GM23248 (cell line): ENCODE data around the gene GSC. TPM values are rescaled to one million over a fixed set of nuclear protein-coding genes. Genes with fewer than 3 reads are reported as not detected.
A peak's percentile ranks its signal among the peaks of the same experiment; 100 is the strongest.
"Not testable (repeated sequence)": the region's sequence is repeated elsewhere in the genome, so short reads cannot be mapped to it uniquely, and the experiment has no call there.

Experiments
- DNase-seq: peaks from one replicate; pipeline ENCODE4 v3.0.0-alpha.2; 2015
- H2AFZ ChIP-seq: fragments of 200-600 bp; sonication (generic); 2 replicates; pipeline ENCODE4 v1.6.1; 2016; ENCODE audit warnings: antibody characterized with exemption
- H3F3A ChIP-seq: fragments of 200-600 bp; sonication (generic); 2 replicates; pipeline ENCODE4 v1.6.1; 2016; ENCODE audit warnings: mild to moderate bottlenecking, antibody characterized with exemption, mixed run types; ENCODE audit not compliant: insufficient read depth
- H3K27ac ChIP-seq: fragments of 200-600 bp; sonication (generic); 2 replicates; pipeline ENCODE4 v1.5.1; 2016; ENCODE audit warnings: mild to moderate bottlenecking
- H3K27me3 ChIP-seq: fragments of 200-600 bp; sonication (generic); replicated peaks from 2 replicates; pipeline ENCODE4 v1.6.1; 2016; ENCODE audit warnings: mild to moderate bottlenecking; ENCODE audit not compliant: insufficient read depth
- H3K36me3 ChIP-seq: fragments of 200-600 bp; sonication (generic); 2 replicates; pipeline ENCODE4 v1.6.1; 2016; ENCODE audit warnings: low read depth, mild to moderate bottlenecking
- H3K4me1 ChIP-seq: fragments of 200-600 bp; sonication (generic); 2 replicates; pipeline ENCODE4 v1.6.1; 2016; ENCODE audit warnings: mild to moderate bottlenecking; ENCODE audit not compliant: insufficient read depth
- H3K4me2 ChIP-seq: fragments of 200-600 bp; sonication (generic); one replicate; pipeline ENCODE4 v1.6.1; 2016; ENCODE audit warnings: mild to moderate bottlenecking; ENCODE audit not compliant: unreplicated experiment
- H3K4me3 ChIP-seq: fragments of 200-600 bp; sonication (generic); 2 replicates; pipeline ENCODE4 v1.5.1; 2016; ENCODE audit warnings: mild to moderate bottlenecking
- H3K79me2 ChIP-seq: fragments of 200-600 bp; sonication (generic); 2 replicates; pipeline ENCODE4 v1.6.1; 2016; ENCODE audit warnings: mild to moderate bottlenecking; ENCODE audit not compliant: insufficient read depth
- H3K9ac ChIP-seq: fragments of 200-600 bp; sonication (generic); 2 replicates; pipeline ENCODE4 v1.6.1; 2016; ENCODE audit warnings: mild to moderate bottlenecking
- H3K9me2 ChIP-seq: fragments of 200-600 bp; sonication (generic); 2 replicates; pipeline ENCODE4 v1.6.1; 2016; ENCODE audit warnings: mixed run types, mild to moderate bottlenecking, moderate library complexity; ENCODE audit not compliant: insufficient read depth
- H3K9me3 ChIP-seq: fragments of 200-600 bp; sonication (generic); one replicate; pipeline ENCODE4 v1.6.1; 2017; ENCODE audit warnings: low read depth
- H4K20me1 ChIP-seq: fragments of 200-600 bp; sonication (generic); 2 replicates; pipeline ENCODE4 v1.6.0; 2016; ENCODE audit not compliant: insufficient read depth
- EZH2 ChIP-seq: fragments of 200-600 bp; sonication (generic); IDR thresholded peaks from 2 replicates; pipeline ENCODE4 v1.6.1; 2018; ENCODE audit warnings: antibody characterized with exemption, mild to moderate bottlenecking; ENCODE audit not compliant: insufficient read depth, poor library complexity, severe bottlenecking
- EZH2phosphoT487 ChIP-seq: fragments of 200-600 bp; sonication (generic); IDR thresholded peaks from 2 replicates; pipeline ENCODE4 v1.6.1; 2018; ENCODE audit warnings: antibody characterized with exemption, moderate library complexity, mild to moderate bottlenecking, low read depth; ENCODE audit not compliant: insufficient read depth
- WGBS, 2 experiments: methylation state at CpG; one replicate each; pipeline ENCODE4 v1.1.6; 2015 to 2017; ENCODE audit warnings: low lambda C conversion rate in 2 of 2, low coverage in 1 of 2; ENCODE audit errors: missing lambda C conversion rate in 2 of 2; 5-methylcytosine and 5-hydroxymethylcytosine counted together
- in situ Hi-C: fragments of 300-500 bp; cut with MboI; formaldehyde crosslinking; loops from 2 replicates; pipeline ENCODE4 v1.15.0; 2020
- polyA plus RNA-seq: library from polyadenylated mRNA; unstranded; fragments of >200 nt; fragmentation: Nextera tagmentation; extraction: Ambion mirVana; gene quantifications from 2 replicates; pipeline ENCODE4 v1.2.1, GENCODE V29; 2016
- total RNA-seq: library from RNA; depleted of rRNA; stranded (reverse); fragments of >200 nt; shearing (Covaris generic); gene quantifications from 2 replicates; pipeline ENCODE4 v1.2.3, GENCODE V29; 2014

GSC gene
- total and polyA plus RNA-seq, 2 experiments from 2014 or later, result 1.3 to 2.3 TPM

GRCh38 chr14:94746131-94746530 is 23.8 kb downstream of the GSC start:
- H3K36me3 ChIP-seq, result no peaks in the 10 kb centered on the region
- no peaks in the 10 kb centered on the region for H3K27me3 ChIP-seq
- WGBS, 2 experiments, result 88 to 90% methylated on average over 3 of the region's 3 CpGs
- H4K20me1 ChIP-seq, result no peaks in the 10 kb centered on the region
- no peak overlapping the region for H2AFZ ChIP-seq
- no peaks in the 10 kb centered on the region for H3K9me3 ChIP-seq
- in situ Hi-C loops, result no loop called here
- no peak overlapping the region for H3K4me3 ChIP-seq
- no peaks in the 10 kb centered on the region for H3F3A ChIP-seq
- H3K27ac ChIP-seq, result no peak overlapping the region
- H3K9ac ChIP-seq, result no peak overlapping the region
- H3K4me1 ChIP-seq, result no peaks in the 10 kb centered on the region
- DNase-seq, result no peak
- H3K4me2 ChIP-seq, result no peak overlapping the region
- no peaks in the 10 kb centered on the region for H3K79me2 ChIP-seq
- no peaks in the 10 kb centered on the region for H3K9me2 ChIP-seq
- TF ChIP-seq EZH2 (no peak), EZH2phosphoT487 (no peak)

- H3K79me2 ChIP-seq, result no peaks in the 10 kb centered on the region
- no peaks in the 10 kb centered on the region for H3K4me1 ChIP-seq
- no peak overlapping the region for H3K27ac ChIP-seq
- TF ChIP-seq EZH2 (no peak), EZH2phosphoT487 (no peak)
- H3K4me2 ChIP-seq, result no peak overlapping the region
- H3K36me3 ChIP-seq, result no peaks in the 10 kb centered on the region
- no peaks in the 10 kb centered on the region; the same call in 1 of the 2 replicates for H3K27me3 ChIP-seq
- H2AFZ ChIP-seq, result no peak overlapping the region
- no peaks in the 10 kb centered on the region for H3K9me3 ChIP-seq
- in situ Hi-C loops, result no loop called here
- WGBS, 2 experiments, result 39 to 47% methylated on average over 5 of the region's 5 CpGs
- no peak overlapping the region for H3K9ac ChIP-seq
- no peaks in the 10 kb centered on the region for H4K20me1 ChIP-seq
- H3K9me2 ChIP-seq, result no peaks in the 10 kb centered on the region
- no peak overlapping the region for H3K4me3 ChIP-seq
- peak; percentile 73 for DNase-seq
- no peaks in the 10 kb centered on the region for H3F3A ChIP-seq
Measured at GRCh38 chr14:94738751-94739150, 31.2 kb downstream of the GSC start.

- no peaks in the 10 kb centered on the region for H4K20me1 ChIP-seq
- H3F3A ChIP-seq, result no peaks in the 10 kb centered on the region
- no peaks in the 10 kb centered on the region for H3K4me1 ChIP-seq
- TF ChIP-seq EZH2phosphoT487, result no peak
- TF ChIP-seq EZH2, result no peak
- in situ Hi-C loops, result no loop called here
- H3K4me2 ChIP-seq, result no peak overlapping the region
- no peaks in the 10 kb centered on the region for H3K9me3 ChIP-seq
- no peaks in the 10 kb centered on the region for H3K9me2 ChIP-seq
- H3K27ac ChIP-seq, result no peak overlapping the region
- no peak overlapping the region for H3K9ac ChIP-seq
- H3K4me3 ChIP-seq, result no peak overlapping the region
- no peaks in the 10 kb centered on the region; the same call in 1 of the 2 replicates for H3K27me3 ChIP-seq
- no peaks in the 10 kb centered on the region for H3K36me3 ChIP-seq
- no peak overlapping the region for H2AFZ ChIP-seq
- WGBS, 2 experiments, result 93 to 95% methylated on average over 7 of the region's 7 CpGs
- no peak for DNase-seq
- H3K79me2 ChIP-seq, result no peaks in the 10 kb centered on the region
Measured at GRCh38 chr14:94738097-94738496, 31.8 kb downstream of the GSC start.

- no peaks in the 10 kb centered on the region for H3K36me3 ChIP-seq
- no peaks in the 10 kb centered on the region for H3F3A ChIP-seq
- TF ChIP-seq EZH2phosphoT487 (no peak), EZH2 (no peak)
- H3K9me3 ChIP-seq, result no peaks in the 10 kb centered on the region
- in situ Hi-C loops, result no loop called here
- 38 to 48% methylated on average over 3 of the region's 3 CpGs for WGBS, 2 experiments
- H2AFZ ChIP-seq, result no peak overlapping the region
- H3K4me3 ChIP-seq, result no peak overlapping the region
- no peaks in the 10 kb centered on the region for H3K9me2 ChIP-seq
- no peaks in the 10 kb centered on the region for H3K79me2 ChIP-seq
- no peaks in the 10 kb centered on the region for H3K4me1 ChIP-seq
- no peak overlapping the region for H3K4me2 ChIP-seq
- DNase-seq, result no peak
- no peak overlapping the region for H3K9ac ChIP-seq
- no peak overlapping the region for H3K27ac ChIP-seq
- H4K20me1 ChIP-seq, result no peaks in the 10 kb centered on the region
- no peaks in the 10 kb centered on the region; the same call in 1 of the 2 replicates for H3K27me3 ChIP-seq
Measured at GRCh38 chr14:94728950-94729349, 41.0 kb downstream of the GSC start.

- H3K27ac ChIP-seq, H4K20me1 ChIP-seq, DNase-seq, H3K36me3 ChIP-seq, in situ Hi-C loops, H3K79me2 ChIP-seq, H3K27me3 ChIP-seq, H3K9ac ChIP-seq, H3F3A ChIP-seq, H2AFZ ChIP-seq, H3K4me1 ChIP-seq, H3K4me2 ChIP-seq, H3K9me2 ChIP-seq, H3K9me3 ChIP-seq, H3K4me3 ChIP-seq: not testable (repeated sequence)
- 80 to 87% methylated on average over 5 of the region's 5 CpGs for WGBS, 2 experiments
Measured at GRCh38 chr14:94728440-94728839, 41.5 kb downstream of the GSC start.

- 71 to 75% methylated on average over 8 of the region's 8 CpGs for WGBS, 2 experiments
- DNase-seq, H3K4me1 ChIP-seq, H2AFZ ChIP-seq, H3F3A ChIP-seq, H3K9me3 ChIP-seq, H3K36me3 ChIP-seq, H3K27me3 ChIP-seq, H3K27ac ChIP-seq, H3K4me2 ChIP-seq, in situ Hi-C loops, H3K79me2 ChIP-seq, H3K4me3 ChIP-seq, H3K9me2 ChIP-seq, H3K9ac ChIP-seq, H4K20me1 ChIP-seq: not testable (repeated sequence)
Measured at GRCh38 chr14:94726649-94727048, 43.3 kb downstream of the GSC start.
